ENCODE data around the gene ACER3.

- TF ChIP-seq CTCF (conservative IDR thresholded peaks at IDR 0.05; ENCODE audit: low read depth, low read length): no peak
- TF ChIP-seq RCOR1 (IDR thresholded peaks at IDR 0.05; ENCODE audit: insufficient replicate concordance, low read length): no peak
- TF ChIP-seq MAFK (IDR thresholded peaks at IDR 0.05; ENCODE audit: low read depth, low read length): no peak
- TF ChIP-seq MAZ (IDR thresholded peaks at IDR 0.05; ENCODE audit: borderline replicate concordance, low read depth, low read length): no peak
- no peak for TF ChIP-seq SMC3 (IDR thresholded peaks at IDR 0.05; ENCODE audit: low read depth, low read length)
- no peak for TF ChIP-seq CHD1 (IDR thresholded peaks at IDR 0.05; ENCODE audit: low read depth, low read length)
- TF ChIP-seq FOS (IDR thresholded peaks at IDR 0.05; ENCODE audit: low read depth, low read length): no peak
- TF ChIP-seq POLR2A (IDR thresholded peaks at IDR 0.05; ENCODE audit: low read depth, low read length): no peak
- no peak for TF ChIP-seq MXI1 (IDR thresholded peaks at IDR 0.05; ENCODE audit: borderline replicate concordance, low read depth, low read length)
- TF ChIP-seq CEBPB (IDR thresholded peaks at IDR 0.05; ENCODE audit: low read depth, low read length): no peak
- TF ChIP-seq ELK1 (IDR thresholded peaks at IDR 0.05; ENCODE audit: borderline replicate concordance, low read depth, low read length): no peak
Observed at GRCh38 chr11:76841923-76842452, 18.7 kb upstream of the ACER3 start.
